ENCODE results near the gene LACTB. TPM values are rescaled to one million over a fixed set of nuclear protein-coding genes. Genes with fewer than 3 reads are reported as not detected.
A peak's percentile ranks its signal among the peaks of the same experiment; 100 is the strongest.

LACTB gene
- total RNA-seq, 1 donor from 2014 or later = 27.4 TPM

DNA sequence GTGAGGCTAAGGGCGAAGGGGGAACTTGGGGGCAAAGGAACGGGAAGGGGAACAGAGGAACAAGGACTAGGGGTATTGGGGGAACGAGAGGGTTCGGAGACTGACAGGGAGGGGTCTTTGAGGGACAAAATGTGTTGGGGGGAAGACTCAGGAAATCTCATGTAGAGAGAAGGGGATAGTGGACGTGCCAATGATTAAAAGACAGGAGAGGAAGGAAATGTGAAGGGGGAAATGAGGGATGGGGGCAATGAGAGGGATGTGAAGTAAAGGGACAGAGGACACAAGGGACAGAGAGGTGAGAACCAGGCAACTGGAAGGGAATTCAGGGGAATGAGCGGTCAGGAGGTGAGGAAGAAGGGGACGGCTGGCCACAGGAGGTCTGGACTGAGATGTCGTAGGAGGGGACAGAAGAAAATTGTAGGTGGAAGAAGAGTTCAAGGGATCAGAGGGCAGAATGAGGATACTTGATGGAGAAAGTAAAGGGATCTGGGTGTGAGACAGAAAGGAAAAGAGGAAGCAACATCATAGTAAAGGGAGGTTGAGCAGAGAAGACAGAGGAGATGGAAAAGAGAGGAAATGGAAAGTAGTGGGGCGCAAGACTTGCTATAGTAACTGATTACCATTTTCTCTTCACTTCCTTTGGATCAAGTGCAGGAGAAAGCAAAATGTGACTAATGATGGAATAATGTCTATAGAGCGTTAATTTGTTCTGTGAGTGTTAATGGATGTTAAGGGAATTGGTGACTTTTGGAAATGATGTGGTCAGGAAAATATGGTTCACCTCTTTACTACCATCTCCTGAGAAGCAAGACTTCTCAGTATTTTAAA is 68.5 kb downstream of the LACTB start:
- no peaks in the 10 kb centered on the region for H3K27me3 ChIP-seq (ENCODE audit: low read depth)
- TF ChIP-seq, protein P1, sequence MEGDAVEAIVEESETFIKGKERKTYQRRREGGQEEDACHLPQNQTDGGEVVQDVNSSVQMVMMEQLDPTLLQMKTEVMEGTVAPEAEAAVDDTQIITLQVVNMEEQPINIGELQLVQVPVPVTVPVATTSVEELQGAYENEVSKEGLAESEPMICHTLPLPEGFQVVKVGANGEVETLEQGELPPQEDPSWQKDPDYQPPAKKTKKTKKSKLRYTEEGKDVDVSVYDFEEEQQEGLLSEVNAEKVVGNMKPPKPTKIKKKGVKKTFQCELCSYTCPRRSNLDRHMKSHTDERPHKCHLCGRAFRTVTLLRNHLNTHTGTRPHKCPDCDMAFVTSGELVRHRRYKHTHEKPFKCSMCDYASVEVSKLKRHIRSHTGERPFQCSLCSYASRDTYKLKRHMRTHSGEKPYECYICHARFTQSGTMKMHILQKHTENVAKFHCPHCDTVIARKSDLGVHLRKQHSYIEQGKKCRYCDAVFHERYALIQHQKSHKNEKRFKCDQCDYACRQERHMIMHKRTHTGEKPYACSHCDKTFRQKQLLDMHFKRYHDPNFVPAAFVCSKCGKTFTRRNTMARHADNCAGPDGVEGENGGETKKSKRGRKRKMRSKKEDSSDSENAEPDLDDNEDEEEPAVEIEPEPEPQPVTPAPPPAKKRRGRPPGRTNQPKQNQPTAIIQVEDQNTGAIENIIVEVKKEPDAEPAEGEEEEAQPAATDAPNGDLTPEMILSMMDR (IDR thresholded peaks at IDR 0.05; ENCODE audit: borderline replicate concordance) = no peak
- intact Hi-C loops (cut with micrococcal nuclease) = no loop called here
- no peaks in the 10 kb centered on the region for H3K36me3 ChIP-seq
- H3K4me3 ChIP-seq = peak overlapping the region; percentile 77
- H3K4me1 ChIP-seq = peaks cover 61% of the 10 kb centered on the region
- no peaks in the 10 kb centered on the region for H3K9me3 ChIP-seq (replicated peaks)
- peak overlapping the region; percentile 83 for H3K27ac ChIP-seq (replicated peaks)
- DNase-seq = no peak

GRCh38 chr15:63190769-63191649 is 69.3 kb downstream of the LACTB start:
- intact Hi-C loops (cut with micrococcal nuclease) = no loop called here
- Histone ChIP-seq H3K4me3 (peak overlapping the region; percentile 77), H3K36me3 (no peaks in the 10 kb centered on the region), H3K4me1 (peaks cover 69% of the 10 kb centered on the region), H3K9me3 (replicated peaks) (no peaks in the 10 kb centered on the region), H3K27ac (replicated peaks) (peak overlapping the region; percentile 83), H3K27me3 (ENCODE audit: low read depth) (no peaks in the 10 kb centered on the region)
- TF ChIP-seq, protein P1 (IDR thresholded peaks at IDR 0.05; ENCODE audit: borderline replicate concordance) = no peak
- no peak for DNase-seq

Other genes starting within 250 kb of the LACTB start
- 12,604 TPM for gene TPM1, start 79.1 kb upstream of the LACTB start, total RNA-seq
- 165 TPM for gene RPS27L, start 35.6 kb downstream of the LACTB start, total RNA-seq
- gene RAB8B, start 67.7 kb downstream of the LACTB start, total RNA-seq = 8.1 TPM
- gene APH1B, start 155.7 kb downstream of the LACTB start, total RNA-seq = 6.2 TPM

Measured in left ventricle myocardium inferior (tissue), 1 donor.